GM23338 (cell line): ENCODE measurements around the gene PEX16.

ENCODE experiments used
- CREB1 ChIP-seq: fragments of 250-450 bp; sonication (Bioruptor Pico); IDR thresholded peaks from 2 replicates; pipeline ENCODE4 v1.5.0; 2020; ENCODE audit warnings: low read depth, mild to moderate bottlenecking, moderate library complexity
- CTCF ChIP-seq, 2 experiments: fragments of 200-600 bp in 1 of 2; sonication (generic) in 1 of 2; conservative IDR thresholded peaks; 2 replicates each; pipeline versions ENCODE4 v1.5.1 to v1.6.1; 2016 to 2017; ENCODE audit warnings: antibody characterized with exemption in 2 of 2, low read depth in 2 of 2, mild to moderate bottlenecking in 2 of 2, moderate library complexity in 1 of 2
- EZH2 ChIP-seq: fragments of 200-600 bp; sonication (generic); IDR thresholded peaks from one replicate; pipeline ENCODE4 v1.8.0; 2017; ENCODE audit warnings: antibody characterized with exemption, mild to moderate bottlenecking, low read depth; ENCODE audit not compliant: unreplicated experiment
- EZH2phosphoT487 ChIP-seq: fragments of 200-600 bp; sonication (generic); IDR thresholded peaks from one replicate; pipeline ENCODE4 v1.8.1; 2018; ENCODE audit warnings: antibody characterized with exemption; ENCODE audit not compliant: unreplicated experiment
- NANOG ChIP-seq: IDR thresholded peaks from 2 replicates; pipeline ENCODE4 v1.6.1; 2016; ENCODE audit warnings: antibody characterized with exemption, borderline replicate concordance
- POLR2AphosphoS5 ChIP-seq: IDR thresholded peaks from 2 replicates; pipeline ENCODE4 v1.6.1; 2016; ENCODE audit warnings: antibody characterized with exemption, low read depth

GRCh38 chr11:45933846-45934579 lies 16.3 kb upstream of the PEX16 start:
- no peak for TF ChIP-seq CTCF (conservative IDR thresholded peaks at IDR 0.05; ENCODE audit: low read depth in 2 of 2)
- no peak for TF ChIP-seq POLR2AphosphoS5
- no peak for TF ChIP-seq CREB1 (CRISPR knock-in tag)
- TF ChIP-seq EZH2phosphoT487 = no peak
- no peak for TF ChIP-seq EZH2
- TF ChIP-seq NANOG = no peak
